Thoracic aorta (tissue), 2 donors: ENCODE data around the gene MAP1LC3B. TPM values are rescaled to one million over a fixed set of nuclear protein-coding genes. Genes with fewer than 3 reads are reported as not detected.
A peak's percentile ranks its signal among the peaks of the same experiment; 100 is the strongest.

Experiments
- ATAC-seq: fragments of 150-250 bp; one replicate; pipeline ENCODE4 v1.8.0; 2017; ENCODE audit warnings: low read depth; ENCODE audit not compliant: insufficient number of reproducible peaks, low FRiP score
- DNase-seq: peaks from one replicate; pipeline ENCODE4 v3.0.0-alpha.2; 2020; ENCODE audit warnings: low spot score
- H3K27ac ChIP-seq, 2 donors: fragments of 200-600 bp; sonication (generic); 1 replicate in 1 of 2; 2 replicates in 1 of 2; pipeline ENCODE4 v1.5.1; 2016; ENCODE audit warnings: mild to moderate bottlenecking in 2 of 2, moderate library complexity in 2 of 2
- H3K27me3 ChIP-seq: fragments of 200-600 bp; sonication (generic); replicated peaks from 2 replicates; pipeline ENCODE4 v1.6.0; 2016; ENCODE audit warnings: mild to moderate bottlenecking; ENCODE audit not compliant: insufficient read depth
- H3K36me3 ChIP-seq: fragments of 200-600 bp; sonication (generic); one replicate; pipeline ENCODE4 v1.5.1; 2016
- H3K4me1 ChIP-seq, 2 donors: fragments of 200-600 bp; sonication (generic); 1 replicate in 1 of 2; 2 replicates in 1 of 2; pipeline versions ENCODE4 v1.5.1 to v1.6.0; 2016; ENCODE audit warnings: low read depth in 2 of 2, mild to moderate bottlenecking in 1 of 2; ENCODE audit not compliant: control insufficient read depth in 1 of 2
- H3K4me3 ChIP-seq: fragments of 200-600 bp; sonication (generic); 2 replicates; pipeline ENCODE4 v1.5.1; 2016; ENCODE audit warnings: mild to moderate bottlenecking
- H3K9me3 ChIP-seq: fragments of 200-600 bp; sonication (generic); 2 replicates; pipeline ENCODE4 v1.5.1; 2016
- total RNA-seq, 2 donors: library from RNA; depleted of rRNA; stranded (reverse); fragments of >200 nt; gene quantifications; one replicate each; pipeline versions ENCODE4 v1.1.0 to v1.2.3, GENCODE V29; 2016
- TF ChIP-seq, protein P1 (sequence below): fragments of 200-600 bp; sonication (generic); IDR thresholded peaks from one replicate; pipeline ENCODE4 v1.5.1; 2019; ENCODE audit warnings: antibody characterized with exemption

The MAP1LC3B gene
- total RNA-seq, 2 donors from 2014 or later, result 65.4 to 80.4 TPM

DNA sequence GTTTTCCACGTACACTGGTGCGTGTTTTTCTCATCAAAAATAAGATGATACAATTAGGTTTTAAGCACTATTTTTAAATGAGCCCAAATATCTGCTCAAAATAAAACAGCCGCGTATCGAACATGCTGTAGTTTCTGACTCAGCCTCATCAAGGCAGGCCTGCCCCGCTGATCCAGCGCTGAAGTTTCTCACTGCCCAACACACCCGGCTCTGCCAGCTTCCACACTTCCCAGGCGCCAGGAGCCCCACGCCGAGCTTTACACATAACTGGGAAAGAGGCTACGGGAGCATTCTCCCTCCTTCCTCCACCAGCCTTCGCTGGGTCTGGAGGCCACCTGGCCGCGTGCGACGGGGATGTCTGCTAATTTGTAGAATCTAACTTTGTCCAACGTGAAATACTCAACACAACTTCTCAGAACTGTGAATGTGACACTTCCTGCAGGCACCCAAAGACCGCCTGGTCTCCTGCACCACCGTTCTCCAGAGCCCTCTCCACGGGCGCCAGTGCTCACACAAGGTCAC is 42.1 kb downstream of the MAP1LC3B start:
- ATAC-seq, result no peak
- Histone ChIP-seq H3K4me3 (no peak overlapping the region), H3K4me1 (peaks cover 14 to 27% of the 10 kb centered on the region in 2 donors)

DNA sequence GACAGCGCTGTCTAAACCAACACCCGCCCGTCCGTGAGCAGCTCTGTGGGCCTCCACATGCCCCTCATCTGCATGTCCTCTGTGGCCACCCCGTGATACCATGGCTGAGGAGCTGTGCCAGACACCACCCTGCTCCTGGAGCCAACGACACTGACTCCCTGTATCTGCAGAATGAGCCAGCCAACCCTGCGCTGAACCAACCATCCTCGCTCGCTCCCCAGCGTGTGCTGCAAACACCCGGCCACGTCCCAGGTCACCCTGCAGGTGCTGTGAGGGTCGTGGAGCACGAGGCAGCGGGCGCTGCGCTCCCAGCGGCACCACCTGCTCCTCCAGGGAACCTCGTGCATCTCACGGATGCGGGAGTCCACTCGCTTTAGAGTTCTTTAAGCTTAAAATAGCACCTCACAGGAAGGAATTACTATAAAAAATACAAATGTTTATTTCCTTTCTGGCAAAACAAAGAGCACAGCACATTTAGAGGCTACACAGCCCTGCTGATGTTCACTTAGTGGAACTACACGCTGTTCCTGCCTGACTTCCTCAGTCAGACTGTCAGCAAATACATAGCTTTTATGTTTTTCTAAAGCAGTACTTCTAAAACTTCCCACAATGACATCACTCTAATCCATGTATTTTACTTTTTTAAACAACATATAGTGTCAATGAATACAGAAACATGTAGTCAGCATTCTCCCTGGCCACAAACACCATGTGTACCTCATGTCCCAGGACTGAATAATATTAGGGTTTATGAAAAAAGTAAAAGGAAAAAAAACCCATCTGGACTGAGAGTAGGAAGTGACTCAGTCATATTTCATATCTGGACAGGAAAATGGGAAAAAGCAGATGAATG is 43.5 kb downstream of the MAP1LC3B start:
- ATAC-seq (peak; percentile 60), DNase-seq (no peak)
- H3K27ac ChIP-seq, result peak overlapping the region; percentile 60 to 64
- no peaks in the 10 kb centered on the region for H3K36me3 ChIP-seq
- H3K27me3 ChIP-seq, result no peaks in the 10 kb centered on the region
- H3K4me1 ChIP-seq, result peaks cover 14 to 27% of the 10 kb centered on the region in 2 donors
- H3K4me3 ChIP-seq, result peak overlapping the region; percentile 53
- TF ChIP-seq, protein P1, sequence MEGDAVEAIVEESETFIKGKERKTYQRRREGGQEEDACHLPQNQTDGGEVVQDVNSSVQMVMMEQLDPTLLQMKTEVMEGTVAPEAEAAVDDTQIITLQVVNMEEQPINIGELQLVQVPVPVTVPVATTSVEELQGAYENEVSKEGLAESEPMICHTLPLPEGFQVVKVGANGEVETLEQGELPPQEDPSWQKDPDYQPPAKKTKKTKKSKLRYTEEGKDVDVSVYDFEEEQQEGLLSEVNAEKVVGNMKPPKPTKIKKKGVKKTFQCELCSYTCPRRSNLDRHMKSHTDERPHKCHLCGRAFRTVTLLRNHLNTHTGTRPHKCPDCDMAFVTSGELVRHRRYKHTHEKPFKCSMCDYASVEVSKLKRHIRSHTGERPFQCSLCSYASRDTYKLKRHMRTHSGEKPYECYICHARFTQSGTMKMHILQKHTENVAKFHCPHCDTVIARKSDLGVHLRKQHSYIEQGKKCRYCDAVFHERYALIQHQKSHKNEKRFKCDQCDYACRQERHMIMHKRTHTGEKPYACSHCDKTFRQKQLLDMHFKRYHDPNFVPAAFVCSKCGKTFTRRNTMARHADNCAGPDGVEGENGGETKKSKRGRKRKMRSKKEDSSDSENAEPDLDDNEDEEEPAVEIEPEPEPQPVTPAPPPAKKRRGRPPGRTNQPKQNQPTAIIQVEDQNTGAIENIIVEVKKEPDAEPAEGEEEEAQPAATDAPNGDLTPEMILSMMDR, result no peak
- H3K9me3 ChIP-seq, result no peaks in the 10 kb centered on the region

More for the DNA sequence above, 42.1 kb downstream of the MAP1LC3B start:
- Histone ChIP-seq H3K27me3 (no peaks in the 10 kb centered on the region), H3K27ac (no peak overlapping the region), H3K36me3 (no peaks in the 10 kb centered on the region), H3K9me3 (no peaks in the 10 kb centered on the region)
- TF ChIP-seq, protein P1, result no peak
- no peak for DNase-seq

DNA sequence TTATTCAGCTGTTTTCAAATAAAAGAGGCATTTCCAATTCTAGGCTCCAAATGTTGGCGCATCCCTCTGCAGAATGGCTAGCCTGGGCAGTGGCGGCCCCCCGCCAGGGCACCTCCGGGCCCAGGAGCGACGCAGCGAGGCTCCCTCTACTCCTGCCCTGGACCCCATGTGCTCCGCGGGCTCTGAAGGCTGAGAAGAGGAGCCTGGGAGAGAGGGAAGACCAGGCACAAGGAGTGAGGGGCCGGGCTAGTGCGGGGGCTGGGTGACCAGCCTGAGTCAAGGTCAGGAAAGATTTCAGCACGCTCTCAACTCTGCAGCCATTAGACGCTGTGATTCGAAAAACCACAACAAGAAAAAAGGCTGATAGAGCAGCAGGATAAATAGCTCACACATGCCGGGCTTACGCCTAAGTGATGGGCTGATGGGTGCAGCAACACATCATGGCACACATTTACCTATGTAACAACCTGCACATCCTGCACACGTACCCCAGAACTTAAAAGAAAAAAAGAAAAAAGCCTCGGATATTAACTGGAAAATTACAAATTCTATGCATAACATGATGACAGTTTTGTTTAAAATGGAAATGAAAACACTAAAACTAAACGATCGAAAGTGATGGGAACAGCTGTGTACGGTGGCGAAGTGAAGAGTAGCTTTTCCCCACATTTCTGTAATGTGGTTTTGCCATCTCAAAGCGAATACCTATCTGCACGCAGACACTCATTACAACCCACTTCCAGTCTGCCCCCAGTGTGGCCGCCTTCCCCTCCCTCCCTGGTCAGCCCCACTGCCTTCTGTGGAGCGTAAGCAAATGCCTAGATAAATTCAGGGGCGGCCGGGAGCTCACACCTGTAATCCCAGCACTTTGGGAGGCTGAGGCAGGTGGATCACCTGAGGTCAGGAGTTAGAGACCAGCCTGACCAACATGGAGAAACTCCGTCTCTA is 44.4 kb downstream of the MAP1LC3B start:
- TF ChIP-seq, protein P1, result no peak
- peaks cover 14 to 32% of the 10 kb centered on the region in 2 donors for H3K4me1 ChIP-seq
- DNase-seq, result no peak
- H3K36me3 ChIP-seq, result no peaks in the 10 kb centered on the region
- ATAC-seq, result no peak
- no peaks in the 10 kb centered on the region for H3K9me3 ChIP-seq
- H3K27ac ChIP-seq, result peak overlapping the region; percentile 60 to 64
- H3K27me3 ChIP-seq, result no peaks in the 10 kb centered on the region
- H3K4me3 ChIP-seq, result peak overlapping the region; percentile 53

DNA sequence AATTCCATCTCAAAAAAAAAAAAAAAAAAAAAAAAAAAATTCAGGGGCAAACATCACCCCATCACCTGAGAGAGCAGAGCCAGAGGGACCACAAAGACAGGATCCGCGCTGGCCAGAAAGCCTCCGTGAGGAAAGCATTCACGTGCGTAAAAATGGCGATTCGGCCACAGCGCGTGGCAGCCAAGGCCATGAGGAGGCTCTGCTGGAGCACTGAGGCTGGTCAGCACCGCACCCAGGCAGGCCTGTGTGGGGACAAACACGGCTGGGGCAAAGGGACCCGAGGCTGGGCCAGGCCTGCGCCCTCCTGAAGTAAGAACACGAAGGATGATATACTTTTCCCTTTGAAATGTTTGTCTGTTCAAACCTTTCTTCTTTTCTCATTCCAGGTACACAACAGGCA is 45.2 kb downstream of the MAP1LC3B start:
- Histone ChIP-seq H3K4me3 (no peak overlapping the region), H3K27me3 (no peaks in the 10 kb centered on the region), H3K36me3 (no peaks in the 10 kb centered on the region), H3K4me1 (peaks cover 14 to 40% of the 10 kb centered on the region in 2 donors), H3K27ac (no peak overlapping the region), H3K9me3 (no peaks in the 10 kb centered on the region)
- no peak for ATAC-seq
- no peak for DNase-seq
- TF ChIP-seq, protein P1, result no peak
